Upper lobe of right lung (tissue), 1 donor: ENCODE data around the gene MACF1. TPM values are rescaled to one million over a fixed set of nuclear protein-coding genes. Genes with fewer than 3 reads are reported as not detected.
"Not testable (repeated sequence)": the region's sequence is repeated elsewhere in the genome, so short reads cannot be mapped to it uniquely, and the experiment has no call there.

ENCODE experiments used
- ATAC-seq: fragments of 200-7000 bp; cut with Tn5 transposase; one replicate; pipeline ENCODE4 v1.9.1; 2020; ENCODE audit warnings: mild to moderate bottlenecking, moderate library complexity
- DNase-seq: peaks from one replicate; pipeline ENCODE4 v3.0.0-alpha.2; 2020
- H3K27ac ChIP-seq: fragments of 200-600 bp; one replicate; pipeline ENCODE4 v1.8.0; 2022
- H3K27me3 ChIP-seq: fragments of 200-600 bp; one replicate; pipeline ENCODE4 v1.8.0; 2022; ENCODE audit warnings: mild to moderate bottlenecking
- H3K36me3 ChIP-seq: fragments of 200-600 bp; one replicate; pipeline ENCODE4 v1.8.0; 2022
- H3K4me1 ChIP-seq: fragments of 200-600 bp; one replicate; pipeline ENCODE4 v1.8.0; 2022
- H3K4me3 ChIP-seq: fragments of 200-600 bp; one replicate; pipeline ENCODE4 v1.8.0; 2022; ENCODE audit warnings: mild to moderate bottlenecking
- H3K9me3 ChIP-seq: fragments of 200-600 bp; one replicate; pipeline ENCODE4 v1.8.0; 2022
- CTCF ChIP-seq: fragments of 200-600 bp; IDR thresholded peaks from one replicate; pipeline ENCODE4 v1.8.0; 2022; ENCODE audit warnings: antibody characterized with exemption
- intact Hi-C: fragments of 100-400 bp; cut with DNase I; formaldehyde crosslinking; loops from one replicate; pipeline ENCODE4 v1.11.0; 2022
- total RNA-seq: library from RNA; stranded (reverse); fragmentation: NEBNext Ultra II Directional; extraction: Animal tissue kit (Norgen Biotek cat#: 25700); gene quantifications from one replicate; pipeline ENCODE4 v1.2.1, GENCODE V29; 2021
- donor health status: DM: no; HTN: yes; CAD: no; lungs with severe emphysema.

Gene MACF1
- total RNA-seq, 1 donor from 2014 or later = 814 TPM

- H3K4me3 ChIP-seq = no peak overlapping the region
- no peaks in the 10 kb centered on the region for H3K27me3 ChIP-seq
- no peak overlapping the region for H3K27ac ChIP-seq
- DNase-seq (no peak), ATAC-seq (no peak)
- intact Hi-C loops = no loop called here
- no peak for TF ChIP-seq CTCF
- H3K4me1 ChIP-seq = no peaks in the 10 kb centered on the region
- no peaks in the 10 kb centered on the region for H3K9me3 ChIP-seq
- peaks cover 26% of the 10 kb centered on the region for H3K36me3 ChIP-seq
Observed at GRCh38 chr1:39526466-39527189, 322.1 kb downstream of the MACF1 start.

GRCh38 chr1:39527190-39527579, 322.7 kb downstream of the MACF1 start:
- H3K4me3 ChIP-seq, H3K27me3 ChIP-seq, H3K9me3 ChIP-seq, H3K27ac ChIP-seq, H3K4me1 ChIP-seq, intact Hi-C loops, ATAC-seq, DNase-seq: not testable (repeated sequence)
- H3K36me3 ChIP-seq = peaks cover 32% of the 10 kb centered on the region

- ATAC-seq (no peak), DNase-seq (no peak)
- no peak overlapping the region for H3K4me3 ChIP-seq
Observed at GRCh38 chr1:39528082-39528481, 323.6 kb downstream of the MACF1 start.

GRCh38 chr1:39529901-39530535, 325.5 kb downstream of the MACF1 start:
- H3K4me1 ChIP-seq = no peaks in the 10 kb centered on the region
- ATAC-seq = peak; percentile 46
- no peaks in the 10 kb centered on the region for H3K27me3 ChIP-seq
- H3K4me3 ChIP-seq = no peak overlapping the region
- no peak for TF ChIP-seq CTCF
- intact Hi-C loops = loop anchor here (10.0 kb wide), 1 partner anchor 435 kb away; no protein-coding TSS in a partner anchor
- H3K9me3 ChIP-seq = no peaks in the 10 kb centered on the region
- no peak for DNase-seq
- H3K27ac ChIP-seq = no peak overlapping the region
- H3K36me3 ChIP-seq = peaks cover 33% of the 10 kb centered on the region

More at GRCh38 chr1:39528082-39528481, 323.6 kb downstream of the MACF1 start:
- Histone ChIP-seq H3K9me3 (no peaks in the 10 kb centered on the region), H3K27me3 (no peaks in the 10 kb centered on the region), H3K4me1 (no peaks in the 10 kb centered on the region), H3K27ac (no peak overlapping the region), H3K36me3 (peaks cover 33% of the 10 kb centered on the region)
- intact Hi-C loops = no loop called here
- no peak for TF ChIP-seq CTCF

- ATAC-seq (no peak), DNase-seq (no peak)
- Histone ChIP-seq H3K27ac (no peak overlapping the region), H3K36me3 (peaks cover 36% of the 10 kb centered on the region), H3K4me1 (no peaks in the 10 kb centered on the region), H3K27me3 (no peaks in the 10 kb centered on the region), H3K9me3 (no peaks in the 10 kb centered on the region), H3K4me3 (no peak overlapping the region)
- intact Hi-C loops = loop anchor here (10.0 kb wide), 1 partner anchor 437 kb away; no protein-coding TSS in a partner anchor
- no peak for TF ChIP-seq CTCF
Observed at GRCh38 chr1:39531526-39531925, 327.0 kb downstream of the MACF1 start.

- H3K27ac ChIP-seq = no peak overlapping the region
- ATAC-seq = no peak
- no peak overlapping the region for H3K4me3 ChIP-seq
- H3K4me1 ChIP-seq = no peaks in the 10 kb centered on the region
- TF ChIP-seq CTCF = no peak
- DNase-seq = no peak
- no peaks in the 10 kb centered on the region for H3K27me3 ChIP-seq
- H3K36me3 ChIP-seq = peaks cover 25% of the 10 kb centered on the region
- intact Hi-C loops = loop anchor here (10.0 kb wide), 1 partner anchor 439 kb away; no protein-coding TSS in a partner anchor
- H3K9me3 ChIP-seq = no peaks in the 10 kb centered on the region
Observed at GRCh38 chr1:39533442-39533841, 328.9 kb downstream of the MACF1 start.
